B cell (primary cell): ENCODE data around the gene KISS1R. TPM values are rescaled to one million over a fixed set of nuclear protein-coding genes. Genes with fewer than 3 reads are reported as not detected.

ENCODE experiments used
- ATAC-seq: fragments of 200-7000 bp; cut with Tn5 transposase; one replicate; pipeline ENCODE4 v1.10.0; 2021; ENCODE audit warnings: low read depth, mild to moderate bottlenecking, moderate number of reproducible peaks, moderate library complexity
- CTCF ChIA-PET: fragments of 350-600 bp; sonication (Branson Sonifier 250); formaldehyde crosslinking; loops from one replicate; lab custom pipeline; 2021; ENCODE audit warnings: antibody characterized with exemption, inconsistent platforms; lab: Charles Lee
- POLR2A ChIA-PET: fragments of 350-600 bp; sonication (Branson Sonifier 250); formaldehyde crosslinking; loops from one replicate; lab custom pipeline; 2021; ENCODE audit warnings: antibody characterized with exemption; lab: Charles Lee
- DNase-seq: peaks from one replicate; pipeline ENCODE4 v3.0.0; 2013
- H2AFZ ChIP-seq: 2 replicates; pipeline ENCODE4 v1.6.1; 2012; ENCODE audit warnings: mild to moderate bottlenecking, low read depth, low read length; ENCODE audit not compliant: insufficient read depth, poor library complexity, severe bottlenecking
- H3K27ac ChIP-seq, 2 donors: 1 replicate in 1 of 2; 2 replicates in 1 of 2; pipeline ENCODE4 v1.5.1; 2012 to 2013; ENCODE audit warnings: low read length in 2 of 2, mild to moderate bottlenecking in 2 of 2, moderate library complexity in 1 of 2
- H3K27me3 ChIP-seq, 4 experiments: fragments of 200-600 bp in 1 of 4; sonication (generic) in 1 of 4; replicated peaks in 1 of 4; 1 replicate in 2 of 4; 2 replicates in 2 of 4; pipeline versions ENCODE4 v1.6.1 to v1.7.0; 2013 to 2016; ENCODE audit warnings: low read length in 3 of 4, mild to moderate bottlenecking in 2 of 4, mixed read lengths in 1 of 4, moderate library complexity in 1 of 4; ENCODE audit not compliant: insufficient read depth in 4 of 4, control insufficient read depth in 3 of 4; ENCODE audit errors: control extremely low read depth in 1 of 4
- H3K36me3 ChIP-seq, 2 experiments: replicated peaks in 1 of 2; 1 replicate in 1 of 2; 2 replicates in 1 of 2; pipeline versions ENCODE4 v1.6.1 to v1.7.1; 2013; ENCODE audit warnings: low read length in 1 of 2; ENCODE audit not compliant: insufficient read depth in 2 of 2, control insufficient read depth in 1 of 2; ENCODE audit errors: control extremely low read depth in 1 of 2, extremely low read depth in 1 of 2
- H3K4me1 ChIP-seq, 2 donors: fragments of 200-600 bp in 1 of 2; sonication (generic) in 1 of 2; 1 replicate in 1 of 2; 2 replicates in 1 of 2; pipeline versions ENCODE4 v1.5.1 to v1.6.1; 2013 to 2017; ENCODE audit warnings: low read length in 2 of 2; ENCODE audit not compliant: control insufficient read depth in 2 of 2, insufficient read depth in 2 of 2
- H3K4me2 ChIP-seq: replicated peaks from 2 replicates; pipeline ENCODE3; 2012; ENCODE audit warnings: mild to moderate bottlenecking, low read depth, low read length; ENCODE audit not compliant: poor library complexity, severe bottlenecking
- H3K4me3 ChIP-seq, 5 experiments: fragments of 200-600 bp in 1 of 5; sonication (generic) in 1 of 5; 1 replicate in 3 of 5; 2 replicates in 2 of 5; pipeline versions ENCODE4 v1.5.1 to v1.7.0; 2011 to 2016; ENCODE audit warnings: low read length in 4 of 5, mild to moderate bottlenecking in 4 of 5, low read depth in 2 of 5, control low read depth in 1 of 5, moderate library complexity in 1 of 5; ENCODE audit not compliant: insufficient read depth in 1 of 5; ENCODE audit errors: control extremely low read depth in 1 of 5, extremely low read depth in 1 of 5
- H3K79me2 ChIP-seq: fragments of 200-600 bp; sonication (generic); one replicate; pipeline ENCODE4 v1.6.0; 2016; ENCODE audit warnings: low read length; ENCODE audit not compliant: control insufficient read depth, insufficient read depth
- H3K9ac ChIP-seq: fragments of 200-600 bp; sonication (generic); 2 replicates; pipeline ENCODE4 v1.6.1; 2017; ENCODE audit warnings: mild to moderate bottlenecking, low read length, moderate library complexity
- H3K9me3 ChIP-seq, 3 donors: one replicate each; pipeline versions ENCODE4 v1.6.1 to v1.7.1; 2013; ENCODE audit warnings: low read length in 2 of 3; ENCODE audit not compliant: control insufficient read depth in 2 of 3, insufficient read depth in 1 of 3; ENCODE audit errors: control extremely low read depth in 1 of 3
- H4K20me1 ChIP-seq: 2 replicates; pipeline ENCODE4 v1.6.0; 2012; ENCODE audit warnings: mild to moderate bottlenecking, low read length; ENCODE audit not compliant: insufficient read depth, control insufficient read depth, poor library complexity, severe bottlenecking
- H3K27ac Mint-ChIP-seq: one replicate; pipeline ENCODE4 v1.8.0; 2021; ENCODE audit warnings: mixed read lengths
- H3K27me3 Mint-ChIP-seq: one replicate; pipeline ENCODE4 v1.8.0; 2021; ENCODE audit warnings: mixed read lengths
- H3K4me1 Mint-ChIP-seq: one replicate; pipeline ENCODE4 v1.8.0; 2021; ENCODE audit warnings: mixed read lengths
- H3K4me3 Mint-ChIP-seq: one replicate; pipeline ENCODE4 v1.8.0; 2021; ENCODE audit warnings: mixed read lengths
- H3K9me3 Mint-ChIP-seq: one replicate; pipeline ENCODE4 v1.8.0; 2022; ENCODE audit warnings: mixed read lengths; ENCODE audit not compliant: insufficient read depth
- EZH2 ChIP-seq: IDR thresholded peaks from 2 replicates; pipeline ENCODE4 v1.6.1; 2012; ENCODE audit warnings: borderline replicate concordance, low read depth, mild to moderate bottlenecking, moderate library complexity, low read length; ENCODE audit not compliant: insufficient read depth, poor library complexity, severe bottlenecking
- whole genome bisulfite sequencing: methylation state at CpG from one replicate; pipeline ENCODE4 v1.1.5; 2013; ENCODE audit warnings: missing lambda C conversion rate; ENCODE audit not compliant: insufficient coverage; 5-methylcytosine and 5-hydroxymethylcytosine counted together
- intact Hi-C: fragments of 100-400 bp; cut with micrococcal nuclease; formaldehyde crosslinking; loops from one replicate; pipeline ENCODE4 v1.10.0; 2022
- polyA plus RNA-seq: library from polyadenylated mRNA; depleted of rRNA; stranded (reverse); fragments of >200 nt; gene quantifications from 2 replicates; pipeline ENCODE4 v1.2.3, GENCODE V29; 2012
- total RNA-seq, 2 donors: library from RNA; stranded (reverse); fragments of 120-200 nt in 1 of 2; gene quantifications; 1 replicate in 1 of 2; 2 replicates in 1 of 2; pipeline versions ENCODE4 v1.2.3 to v1.2.4, GENCODE V29; 2013 to 2022
- TF ChIP-seq, protein P1 (sequence below): fragments of 200-600 bp; IDR thresholded peaks from one replicate; pipeline ENCODE4 v1.8.0; 2022; ENCODE audit warnings: antibody characterized with exemption, mild to moderate bottlenecking

The KISS1R gene
- total and polyA plus RNA-seq, 2 donors (not counting 1 experiment from before 2014, with no cell fraction given), result 0.79 to 1.3 TPM

DNA sequence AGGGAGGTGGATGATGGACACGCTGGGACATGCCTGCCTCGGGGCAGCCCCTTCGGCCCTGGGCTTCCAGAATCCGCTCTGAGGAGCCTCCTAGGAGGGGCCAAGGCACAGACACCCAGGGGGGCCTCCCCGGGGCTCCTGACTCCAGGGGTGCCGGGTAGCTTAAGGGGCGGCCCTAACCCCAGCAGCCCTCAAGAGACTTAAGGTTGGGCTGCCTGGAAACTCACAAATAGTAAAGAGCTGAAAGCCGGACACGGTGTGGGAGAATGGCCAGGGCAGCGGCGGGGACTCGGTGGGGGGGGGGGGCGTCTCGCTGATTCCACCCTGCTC is 16.4 kb downstream of the KISS1R start:
- Mint-ChIP-seq H3K9me3 (peaks cover 2% of the 10 kb centered on the region), H3K27ac (no peak overlapping the region), H3K27me3 (no peaks in the 10 kb centered on the region), H3K4me3 (no peak overlapping the region), H3K4me1 (peaks cover 31% of the 10 kb centered on the region)
- Histone ChIP-seq H3K27me3 (no peaks in the 10 kb centered on the region), H3K27ac (peak overlapping the region in 1 of 2 donors; percentile 56), H3K9me3 (peaks cover 0 to 11% (median 3%) of the 10 kb centered on the region in 3 donors), H3K4me3 (no peak overlapping the region), H3K9ac (no peak overlapping the region), H4K20me1 (peaks cover 25% of the 10 kb centered on the region), H3K36me3 (peaks cover 2 to 3% of the 10 kb centered on the region in 2 experiments), H3K4me1 (peaks cover 24 to 49% of the 10 kb centered on the region in 2 donors), H3K79me2 (peaks cover 35% of the 10 kb centered on the region), H3K4me2 (peak overlapping the region; percentile 77), H2AFZ (no peak overlapping the region)
- intact Hi-C loops, result no loop called here
- ChIA-PET CTCF (interaction anchor here (0.7 to 1.3 kb wide), 4 partner anchors 11 to 68 kb away, joined by 3 to 5 read pairs (median 4); no protein-coding TSS in a partner anchor), POLR2A (interaction anchor here (0.8 kb wide), 1 partner anchor 14 kb away, joined by 7 read pairs; no protein-coding TSS in a partner anchor)
- no peak for DNase-seq
- ATAC-seq, result no peak
- WGBS, result 86% methylated on average over 10 of the region's 14 CpGs
- TF ChIP-seq, protein P1, sequence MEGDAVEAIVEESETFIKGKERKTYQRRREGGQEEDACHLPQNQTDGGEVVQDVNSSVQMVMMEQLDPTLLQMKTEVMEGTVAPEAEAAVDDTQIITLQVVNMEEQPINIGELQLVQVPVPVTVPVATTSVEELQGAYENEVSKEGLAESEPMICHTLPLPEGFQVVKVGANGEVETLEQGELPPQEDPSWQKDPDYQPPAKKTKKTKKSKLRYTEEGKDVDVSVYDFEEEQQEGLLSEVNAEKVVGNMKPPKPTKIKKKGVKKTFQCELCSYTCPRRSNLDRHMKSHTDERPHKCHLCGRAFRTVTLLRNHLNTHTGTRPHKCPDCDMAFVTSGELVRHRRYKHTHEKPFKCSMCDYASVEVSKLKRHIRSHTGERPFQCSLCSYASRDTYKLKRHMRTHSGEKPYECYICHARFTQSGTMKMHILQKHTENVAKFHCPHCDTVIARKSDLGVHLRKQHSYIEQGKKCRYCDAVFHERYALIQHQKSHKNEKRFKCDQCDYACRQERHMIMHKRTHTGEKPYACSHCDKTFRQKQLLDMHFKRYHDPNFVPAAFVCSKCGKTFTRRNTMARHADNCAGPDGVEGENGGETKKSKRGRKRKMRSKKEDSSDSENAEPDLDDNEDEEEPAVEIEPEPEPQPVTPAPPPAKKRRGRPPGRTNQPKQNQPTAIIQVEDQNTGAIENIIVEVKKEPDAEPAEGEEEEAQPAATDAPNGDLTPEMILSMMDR, result no peak
- no peak for TF ChIP-seq EZH2

DNA sequence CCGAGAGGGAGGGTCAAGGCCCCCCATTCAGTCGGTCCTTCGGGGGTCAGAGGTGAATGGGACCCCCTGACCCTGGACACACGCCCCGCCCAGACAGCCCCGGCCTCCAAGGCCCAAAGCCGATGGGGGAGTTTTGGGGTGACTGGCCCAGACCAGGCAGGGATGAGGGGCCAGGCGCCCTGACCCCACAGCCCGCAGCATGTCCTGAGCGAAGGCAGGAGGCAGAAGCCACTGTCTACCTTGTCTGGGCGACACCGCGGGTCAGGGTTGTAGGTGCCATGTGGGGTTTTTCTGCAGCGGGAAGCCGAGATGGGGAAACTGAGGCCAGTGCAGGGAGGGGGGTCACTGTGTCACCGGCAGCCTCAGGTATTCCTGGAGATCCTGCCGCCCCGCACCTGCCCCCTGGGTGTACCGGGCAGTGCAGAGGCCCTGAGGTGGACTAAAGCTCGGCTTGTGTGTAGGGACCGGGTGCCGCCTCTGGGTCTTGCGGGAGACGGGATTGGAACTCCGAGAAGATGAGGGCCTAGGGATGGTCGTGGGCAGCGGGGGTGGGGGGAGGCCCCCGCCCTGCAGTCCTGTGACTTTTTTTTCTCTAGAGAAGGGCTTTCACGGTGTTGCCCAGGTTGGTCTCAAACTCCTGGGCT is 17.2 kb downstream of the KISS1R start:
- H3K27me3 ChIP-seq, result no peaks in the 10 kb centered on the region
- H3K79me2 ChIP-seq, result peaks cover 38% of the 10 kb centered on the region
- peaks cover 0 to 12% (median 3%) of the 10 kb centered on the region in 3 donors for H3K9me3 ChIP-seq
- POLR2A ChIA-PET, result no interaction called here
- H3K4me3 ChIP-seq, result no peak overlapping the region
- CTCF ChIA-PET, result no interaction called here
- Mint-ChIP-seq H3K4me1 (peaks cover 32% of the 10 kb centered on the region), H3K27me3 (no peaks in the 10 kb centered on the region), H3K9me3 (peaks cover 2% of the 10 kb centered on the region), H3K27ac (no peak overlapping the region), H3K4me3 (no peak overlapping the region)
- H3K4me2 ChIP-seq, result peak overlapping the region; percentile 49
- no peak overlapping the region for H3K9ac ChIP-seq
- ATAC-seq (no peak), DNase-seq (no peak)
- peak overlapping the region in 1 of 2 donors; percentile 23 for H3K27ac ChIP-seq
- peaks cover 24 to 51% of the 10 kb centered on the region in 2 donors for H3K4me1 ChIP-seq
- H2AFZ ChIP-seq, result no peak overlapping the region
- intact Hi-C loops, result no loop called here
- WGBS, result 92% methylated on average over 29 of the region's 29 CpGs
- peaks cover 2 to 3% of the 10 kb centered on the region in 2 experiments for H3K36me3 ChIP-seq
- H4K20me1 ChIP-seq, result peaks cover 25% of the 10 kb centered on the region
- TF ChIP-seq EZH2, result no peak
- TF ChIP-seq, protein P1, result no peak
